Neuronal stem cell (in vitro differentiated cells): ENCODE data around the gene KISS1.

Experiments
- DNase-seq: peaks from one replicate; pipeline ENCODE4 v3.0.0-alpha.2; 2013; ENCODE audit warnings: low spot score
- H2AFZ ChIP-seq: one replicate; pipeline ENCODE4 v1.6.1; 2013; ENCODE audit warnings: mild to moderate bottlenecking, low read length, inconsistent platforms
- H2AK5ac ChIP-seq: 2 replicates; pipeline ENCODE4 v1.6.1; 2013; ENCODE audit warnings: low read depth, mild to moderate bottlenecking, inconsistent platforms, low read length, moderate library complexity, mixed read lengths
- H2BK120ac ChIP-seq: 2 replicates; pipeline ENCODE4 v1.6.1; 2013; ENCODE audit warnings: low read depth, mild to moderate bottlenecking, inconsistent platforms, low read length, moderate library complexity, mixed read lengths
- H2BK12ac ChIP-seq: one replicate; pipeline ENCODE4 v1.6.1; 2013; ENCODE audit warnings: low read length, inconsistent platforms
- H2BK15ac ChIP-seq: 2 replicates; pipeline ENCODE4 v1.6.1; 2013; ENCODE audit warnings: mild to moderate bottlenecking, low read length, inconsistent platforms, mixed read lengths
- H2BK5ac ChIP-seq: one replicate; pipeline ENCODE4 v1.6.1; 2013; ENCODE audit warnings: inconsistent platforms, mild to moderate bottlenecking, low read length, moderate library complexity
- H3K14ac ChIP-seq: one replicate; pipeline ENCODE4 v1.6.1; 2013; ENCODE audit warnings: low read length, inconsistent platforms
- H3K18ac ChIP-seq: 2 replicates; pipeline ENCODE4 v1.6.1; 2013; ENCODE audit warnings: low read length, inconsistent platforms
- H3K23ac ChIP-seq: 2 replicates; pipeline ENCODE4 v1.6.1; 2013; ENCODE audit warnings: low read depth, mild to moderate bottlenecking, mixed read lengths, low read length, inconsistent platforms; ENCODE audit not compliant: poor library complexity
- H3K27ac ChIP-seq: replicated peaks from 3 replicates; pipeline ENCODE4 v1.5.1; 2013; ENCODE audit warnings: low read length, inconsistent platforms
- H3K27me3 ChIP-seq, 3 experiments: 2 replicates each; pipeline ENCODE4 v1.6.1; 2013; ENCODE audit warnings: low read length in 3 of 3, mild to moderate bottlenecking in 2 of 3, inconsistent platforms in 1 of 3, low read depth in 1 of 3, mixed read lengths in 1 of 3, moderate library complexity in 1 of 3; ENCODE audit not compliant: control insufficient read depth in 3 of 3, insufficient read depth in 3 of 3
- H3K36me3 ChIP-seq, 2 donors: replicated peaks in 1 of 2; 2 replicates each; pipeline ENCODE4 v1.6.1; 2013; ENCODE audit warnings: low read length in 2 of 2; ENCODE audit not compliant: control insufficient read depth in 2 of 2, insufficient read depth in 2 of 2
- H3K4ac ChIP-seq: 2 replicates; pipeline ENCODE4 v1.6.1; 2013; ENCODE audit warnings: inconsistent platforms, mild to moderate bottlenecking, low read length, moderate library complexity
- H3K4me1 ChIP-seq, 2 donors: 1 replicate in 1 of 2; 2 replicates in 1 of 2; pipeline ENCODE4 v1.6.1; 2013; ENCODE audit warnings: low read length in 2 of 2, low read depth in 1 of 2; ENCODE audit not compliant: control insufficient read depth in 2 of 2, insufficient read depth in 1 of 2
- H3K4me2 ChIP-seq: one replicate; pipeline ENCODE4 v1.6.1; 2013; ENCODE audit warnings: mild to moderate bottlenecking, low read length, inconsistent platforms; ENCODE audit not compliant: insufficient read depth, poor library complexity, severe bottlenecking
- H3K4me3 ChIP-seq, 2 donors: 2 replicates each; pipeline ENCODE4 v1.5.1; 2013; ENCODE audit warnings: low read length in 2 of 2, mild to moderate bottlenecking in 2 of 2, inconsistent platforms in 1 of 2, moderate library complexity in 1 of 2
- H3K79me1 ChIP-seq: one replicate; pipeline ENCODE4 v1.6.1; 2013; ENCODE audit warnings: low read depth, mild to moderate bottlenecking, inconsistent platforms, low read length, moderate library complexity
- H3K9ac ChIP-seq: one replicate; pipeline ENCODE4 v1.6.1; 2013; ENCODE audit warnings: mild to moderate bottlenecking, low read depth, low read length, inconsistent platforms; ENCODE audit not compliant: poor library complexity
- H3K9me3 ChIP-seq, 2 donors: replicated peaks in 1 of 2; 2 replicates each; pipeline versions ENCODE3 to v1.6.1; 2013; ENCODE audit warnings: low read length in 2 of 2, mild to moderate bottlenecking in 2 of 2, inconsistent platforms in 1 of 2, low read depth in 1 of 2, mixed read lengths in 1 of 2, moderate library complexity in 1 of 2; ENCODE audit not compliant: control insufficient read depth in 2 of 2, insufficient read depth in 1 of 2
- H4K8ac ChIP-seq: one replicate; pipeline ENCODE4 v1.6.1; 2013; ENCODE audit warnings: low read depth, mild to moderate bottlenecking, inconsistent platforms, low read length, moderate library complexity
- H4K91ac ChIP-seq: one replicate; pipeline ENCODE4 v1.6.1; 2013; ENCODE audit warnings: low read length, low read depth, mild to moderate bottlenecking, inconsistent platforms; ENCODE audit not compliant: poor library complexity
- WGBS, 2 donors: extraction: QIAGEN DNeasy Blood & Tissue Kit; methylation state at CpG; one replicate each; pipeline ENCODE4 v1.1.7; 2013; ENCODE audit warnings: missing lambda C conversion rate in 2 of 2, mixed read lengths in 1 of 2; ENCODE audit not compliant: insufficient read length in 2 of 2, insufficient replicate concordance in 1 of 2; ENCODE audit errors: extremely low coverage in 2 of 2; 5-methylcytosine and 5-hydroxymethylcytosine counted together

Gene KISS1

DNA sequence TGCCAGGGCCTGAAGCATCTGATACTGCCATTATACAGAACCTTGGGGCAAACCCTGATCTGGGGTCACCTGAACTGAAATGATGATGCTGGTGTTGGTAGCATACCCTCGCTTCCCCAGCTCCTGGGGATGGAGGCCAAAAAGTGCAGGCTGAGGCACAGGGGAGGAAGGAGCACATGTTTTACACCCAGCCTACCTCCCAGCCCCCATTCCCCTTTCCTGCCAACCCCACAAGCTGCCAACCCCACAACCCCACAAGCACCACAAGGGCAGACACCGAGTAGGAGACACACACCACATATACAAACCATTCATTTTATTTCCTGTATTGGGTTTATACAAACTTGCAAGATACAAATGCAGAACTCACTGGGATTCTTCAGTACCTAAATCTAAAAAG is 22.3 kb upstream of the KISS1 start:
- Histone ChIP-seq H2BK120ac (no peak overlapping the region), H3K23ac (no peak overlapping the region), H4K91ac (no peak overlapping the region), H3K27me3 (peaks cover 0 to 3% (median 2%) of the 10 kb centered on the region in 3 experiments), H2BK15ac (no peak overlapping the region), H3K4ac (no peak overlapping the region), H3K4me2 (no peak overlapping the region), H2AFZ (no peak overlapping the region), H2BK12ac (no peak overlapping the region), H3K27ac (no peak overlapping the region), H3K79me1 (no peaks in the 10 kb centered on the region), H4K8ac (no peak overlapping the region), H3K14ac (no peak overlapping the region), H3K18ac (no peak overlapping the region), H2AK5ac (no peak overlapping the region), H2BK5ac (no peak overlapping the region), H3K4me3 (no peak overlapping the region), H3K36me3 (peaks cover 0 to 19% of the 10 kb centered on the region in 2 donors), H3K9ac (no peak overlapping the region), H3K4me1 (peaks cover 0 to 2% of the 10 kb centered on the region in 2 donors), H3K9me3 (no peaks in the 10 kb centered on the region)
- no CpG with 5 or more reads among the region's 2 CpGs for WGBS, 2 donors
- DNase-seq: no peak

DNA sequence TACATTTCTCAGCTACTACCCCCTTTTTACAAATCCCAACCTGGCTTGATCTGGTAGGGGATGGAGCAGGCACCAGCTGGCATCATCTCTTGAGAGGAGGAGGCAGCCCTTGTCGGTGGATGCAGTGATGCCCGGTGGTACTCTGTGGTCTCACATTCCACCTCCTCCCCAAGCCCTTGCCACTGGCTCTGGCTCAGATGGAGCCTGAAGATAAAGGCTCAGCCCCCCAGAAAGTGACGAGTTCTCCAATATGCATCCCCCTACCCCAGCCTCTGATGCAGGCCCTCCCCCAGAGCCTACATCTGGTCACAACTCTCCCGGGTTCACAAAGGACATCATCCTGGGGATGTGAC is 21.3 kb upstream of the KISS1 start:
- Histone ChIP-seq H2BK5ac (no peak overlapping the region), H3K27me3 (peaks cover 0 to 9% (median 3%) of the 10 kb centered on the region in 3 experiments), H4K91ac (no peak overlapping the region), H2BK120ac (no peak overlapping the region), H4K8ac (no peak overlapping the region), H3K23ac (no peak overlapping the region), H2BK15ac (no peak overlapping the region), H3K14ac (no peak overlapping the region), H3K79me1 (no peaks in the 10 kb centered on the region), H3K27ac (no peak overlapping the region), H2BK12ac (no peak overlapping the region), H3K9ac (no peak overlapping the region), H3K4me3 (no peak overlapping the region), H3K9me3 (no peaks in the 10 kb centered on the region), H3K4me2 (no peak overlapping the region), H3K18ac (no peak overlapping the region), H3K4me1 (peaks cover 0 to 2% of the 10 kb centered on the region in 2 donors), H3K4ac (no peak overlapping the region), H3K36me3 (peaks cover 0 to 15% of the 10 kb centered on the region in 2 donors), H2AK5ac (no peak overlapping the region), H2AFZ (no peak overlapping the region)
- DNase-seq: no peak
- no CpG with 5 or more reads among the region's 4 CpGs for WGBS, 2 donors

DNA sequence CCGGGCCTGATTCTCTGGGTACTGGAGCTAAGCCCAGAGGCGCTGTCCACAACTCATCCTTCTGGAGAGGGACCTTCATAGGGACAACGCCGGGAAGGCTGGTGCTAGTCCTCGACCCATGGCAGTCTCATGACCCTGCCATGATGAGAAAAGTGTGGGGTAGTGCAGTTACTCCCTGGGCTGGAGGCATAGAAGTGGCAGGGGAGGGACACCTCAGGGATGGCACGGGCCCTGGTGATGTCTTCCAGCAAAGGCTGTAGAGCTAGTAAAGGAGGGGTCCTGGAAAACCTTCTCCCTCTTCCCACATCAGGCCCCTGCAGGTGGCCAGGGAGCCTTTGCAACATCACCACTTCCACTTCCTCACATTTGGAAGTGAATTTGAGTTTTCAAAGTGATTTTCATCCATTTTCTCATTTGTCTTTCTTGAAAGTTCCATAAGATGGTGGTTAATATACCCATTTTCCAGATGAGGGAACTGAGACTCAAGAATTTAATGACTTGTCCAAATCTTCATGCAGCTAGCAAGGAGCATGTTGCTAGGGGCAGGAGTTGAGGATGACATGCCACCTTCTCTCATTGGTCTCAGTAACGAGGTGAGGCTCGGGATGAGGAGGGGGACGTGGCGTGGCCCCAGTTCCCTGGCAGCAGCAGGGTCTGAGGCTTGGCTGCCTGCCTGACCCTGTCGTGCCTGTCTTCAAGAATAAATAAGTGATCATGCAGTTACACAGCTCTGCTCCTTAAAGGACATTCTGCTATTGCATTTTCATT is 20.8 kb upstream of the KISS1 start:
- Histone ChIP-seq H3K23ac (no peak overlapping the region), H3K18ac (no peak overlapping the region), H2AK5ac (no peak overlapping the region), H3K14ac (no peak overlapping the region), H3K4ac (no peak overlapping the region), H2BK15ac (no peak overlapping the region), H3K27ac (no peak overlapping the region), H3K9ac (no peak overlapping the region), H2BK12ac (no peak overlapping the region), H3K36me3 (peaks cover 0 to 11% of the 10 kb centered on the region in 2 donors), H3K79me1 (no peaks in the 10 kb centered on the region), H3K4me1 (peaks cover 0 to 2% of the 10 kb centered on the region in 2 donors), H2BK120ac (no peak overlapping the region), H2BK5ac (no peak overlapping the region), H3K9me3 (no peaks in the 10 kb centered on the region), H2AFZ (no peak overlapping the region), H3K27me3 (peaks cover 0 to 11% (median 3%) of the 10 kb centered on the region in 3 experiments), H4K91ac (no peak overlapping the region), H4K8ac (no peak overlapping the region), H3K4me2 (no peak overlapping the region), H3K4me3 (no peak overlapping the region)
- DNase-seq: no peak
- no CpG with 5 or more reads among the region's 11 CpGs for WGBS, 2 donors

DNA sequence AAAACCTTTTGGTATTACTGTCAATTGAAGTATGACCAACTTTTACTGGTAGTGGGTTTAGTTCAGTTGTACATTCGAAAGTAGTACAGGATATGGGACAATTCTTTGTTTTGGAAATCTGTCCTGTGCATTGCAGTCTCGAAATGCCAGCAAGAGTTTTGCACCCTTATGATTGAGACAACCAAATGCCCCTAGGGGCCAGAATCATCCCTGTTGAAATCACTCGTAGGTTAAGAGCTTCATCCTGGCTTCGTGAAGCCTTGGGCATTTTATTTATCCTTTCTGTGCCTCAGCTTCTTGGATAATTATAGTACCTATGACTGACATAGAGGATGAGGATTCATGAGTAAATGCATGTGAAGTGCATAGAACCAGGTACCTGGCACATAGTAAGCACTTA is 19.9 kb upstream of the KISS1 start:
- H2AFZ ChIP-seq: no peak overlapping the region
- no CpG with 5 or more reads among the region's 4 CpGs for WGBS, 2 donors
- H2BK12ac ChIP-seq: no peak overlapping the region
- H3K18ac ChIP-seq: no peak overlapping the region
- H2BK5ac ChIP-seq: no peak overlapping the region
- H3K4me3 ChIP-seq: no peak overlapping the region
- H3K9ac ChIP-seq: no peak overlapping the region
- H3K23ac ChIP-seq: no peak overlapping the region
- peaks cover 0 to 3% of the 10 kb centered on the region in 2 donors for H3K36me3 ChIP-seq
- H2BK120ac ChIP-seq: no peak overlapping the region
- no peak overlapping the region for H3K27ac ChIP-seq
- H3K14ac ChIP-seq: no peak overlapping the region
- H2BK15ac ChIP-seq: no peak overlapping the region
- H3K79me1 ChIP-seq: no peaks in the 10 kb centered on the region
- H3K27me3 ChIP-seq: peaks cover 0 to 14% (median 3%) of the 10 kb centered on the region in 3 experiments
- H2AK5ac ChIP-seq: no peak overlapping the region
- H3K4ac ChIP-seq: no peak overlapping the region
- no peak overlapping the region for H4K8ac ChIP-seq
- peaks cover 0 to 2% of the 10 kb centered on the region in 2 donors for H3K4me1 ChIP-seq
- H3K4me2 ChIP-seq: no peak overlapping the region
- H4K91ac ChIP-seq: no peak overlapping the region
- no peaks in the 10 kb centered on the region for H3K9me3 ChIP-seq
- no peak for DNase-seq
